ENCODE measurements around the gene RAPGEF6. TPM values are rescaled to one million over a fixed set of nuclear protein-coding genes. Genes with fewer than 3 reads are reported as not detected.

RAPGEF6 gene
- total and polyA plus RNA-seq, 9 of the 15 experiments (the other 6 are each of a cell fraction or from before 2014, with no cell fraction given) = 2.7 to 23.4 (median 12.7) TPM

DNA sequence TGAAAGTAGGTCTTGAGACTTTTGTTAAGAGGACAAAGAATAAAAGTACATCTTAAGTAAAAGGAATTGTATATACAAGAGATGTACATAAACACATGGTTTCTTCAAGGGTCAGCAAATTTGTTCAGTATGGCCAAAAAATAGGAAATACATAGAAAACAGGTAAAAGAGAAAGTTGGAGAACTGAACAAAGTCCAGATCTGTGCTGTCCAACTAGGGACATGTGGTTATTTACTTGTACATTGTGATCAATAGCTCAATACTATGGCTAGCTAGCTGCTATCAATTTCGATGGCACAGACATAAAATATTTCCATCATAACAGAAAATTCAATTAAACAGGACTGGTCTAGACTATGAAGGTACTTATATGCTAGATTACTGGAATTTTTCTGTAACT lies 92.3 kb downstream of the RAPGEF6 start (continued):
- TF ChIP-seq MIER1 (IDR thresholded peaks at IDR 0.05; ENCODE audit: low read depth) (no peak), KLF13 (tag; IDR thresholded peaks at IDR 0.05; ENCODE audit: borderline replicate concordance, low read depth) (no peak), ZNF232 (CRISPR knock-in tag; IDR thresholded peaks at IDR 0.05) (no peak)

GRCh38 chr5:131541762-131542161 lies 93.3 kb downstream of the RAPGEF6 start:
- no peak for DNase-seq (ENCODE audit: extremely low read depth in 1 of 4, low spot score in 3 of 4)
- H2AFZ ChIP-seq (ENCODE audit: low read depth, low read length) = no peak overlapping the region
- in situ Hi-C loops (cut with MboI) (no loop called here), intact Hi-C loops (cut with micrococcal nuclease) (no loop called here)
- no peaks in the 10 kb centered on the region for H3K9me1 ChIP-seq (ENCODE audit: control insufficient read depth, insufficient read depth, low read length)
- BruUV-seq (replicated peaks) = no TSS peak
- POLR2A ChIA-PET = interaction anchor here (0.9 to 1.6 kb wide), 3 partner anchors 9 to 23 kb away, joined by 3 to 5 read pairs (median 3); no protein-coding TSS in a partner anchor
- WGBS (ENCODE audit: insufficient coverage, low coverage, missing lambda C conversion rate) = 44% methylated on average over 1 of the region's 1 CpG
- H3K27me3 ChIP-seq (ENCODE audit: control insufficient read depth in 2 of 2, insufficient read depth in 2 of 2, low read length in 2 of 2) = no peaks in the 10 kb centered on the region
- peaks cover 30% of the 10 kb centered on the region for H3K36me3 ChIP-seq (ENCODE audit: control insufficient read depth, insufficient read depth, low read length)
- no peaks in the 10 kb centered on the region for H3K79me2 ChIP-seq (ENCODE audit: control insufficient read depth, insufficient read depth, low read length)
- no peak for FAIRE-seq
- CTCF ChIA-PET (ENCODE audit: low intra/inter-chr PET ratio) = no interaction called here
- H3K9ac ChIP-seq (ENCODE audit: insufficient read depth in 1 of 2, low read depth in 2 of 2, low read length in 2 of 2) = no peak overlapping the region
- H3K27ac ChIP-seq (ENCODE audit: extremely low read depth, low read depth, low read length) = no peak overlapping the region
- ATAC-seq = no peak
- H3K4me3 ChIP-seq = no peak overlapping the region
- no peaks in the 10 kb centered on the region for H3K9me3 ChIP-seq (replicated peaks; ENCODE audit: control insufficient read depth, insufficient read depth, low read depth, low read length)
- H4K20me1 ChIP-seq (replicated peaks; ENCODE audit: control insufficient read depth, insufficient read depth, low read length) = no peaks in the 10 kb centered on the region
- H3K4me1 ChIP-seq (replicated peaks in 1 of 2; ENCODE audit: control insufficient read depth in 2 of 2, insufficient read depth in 2 of 2, low read length in 2 of 2) = no peaks in the 10 kb centered on the region; a peak in 1 of 5 replicates
- no peak overlapping the region for H3K4me2 ChIP-seq (ENCODE audit: insufficient read depth, low read length)
- TF ChIP-seq, protein P1, sequence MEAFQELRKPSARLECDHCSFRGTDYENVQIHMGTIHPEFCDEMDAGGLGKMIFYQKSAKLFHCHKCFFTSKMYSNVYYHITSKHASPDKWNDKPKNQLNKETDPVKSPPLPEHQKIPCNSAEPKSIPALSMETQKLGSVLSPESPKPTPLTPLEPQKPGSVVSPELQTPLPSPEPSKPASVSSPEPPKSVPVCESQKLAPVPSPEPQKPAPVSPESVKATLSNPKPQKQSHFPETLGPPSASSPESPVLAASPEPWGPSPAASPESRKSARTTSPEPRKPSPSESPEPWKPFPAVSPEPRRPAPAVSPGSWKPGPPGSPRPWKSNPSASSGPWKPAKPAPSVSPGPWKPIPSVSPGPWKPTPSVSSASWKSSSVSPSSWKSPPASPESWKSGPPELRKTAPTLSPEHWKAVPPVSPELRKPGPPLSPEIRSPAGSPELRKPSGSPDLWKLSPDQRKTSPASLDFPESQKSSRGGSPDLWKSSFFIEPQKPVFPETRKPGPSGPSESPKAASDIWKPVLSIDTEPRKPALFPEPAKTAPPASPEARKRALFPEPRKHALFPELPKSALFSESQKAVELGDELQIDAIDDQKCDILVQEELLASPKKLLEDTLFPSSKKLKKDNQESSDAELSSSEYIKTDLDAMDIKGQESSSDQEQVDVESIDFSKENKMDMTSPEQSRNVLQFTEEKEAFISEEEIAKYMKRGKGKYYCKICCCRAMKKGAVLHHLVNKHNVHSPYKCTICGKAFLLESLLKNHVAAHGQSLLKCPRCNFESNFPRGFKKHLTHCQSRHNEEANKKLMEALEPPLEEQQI (IDR thresholded peaks at IDR 0.05) = no peak
- no peak for TF ChIP-seq TCFL5 (CRISPR knock-in tag; conservative IDR thresholded peaks at IDR 0.05)
- TF ChIP-seq TCF7 (IDR thresholded peaks at IDR 0.05; ENCODE audit: borderline replicate concordance) = no peak
- TF ChIP-seq CBFB (CRISPR knock-in tag; IDR thresholded peaks at IDR 0.05) = no peak
- TF ChIP-seq ARID3A (IDR thresholded peaks at IDR 0.05; ENCODE audit: borderline replicate concordance, low read depth, low read length) = no peak
- no peak for TF ChIP-seq SREBF1 (IDR thresholded peaks at IDR 0.05; ENCODE audit: borderline replicate concordance, low read depth, low read length)
- no peak for TF ChIP-seq NR2F6 (CRISPR knock-in tag; IDR thresholded peaks at IDR 0.05)
- no peak for TF ChIP-seq HDGF (IDR thresholded peaks at IDR 0.05)
- TF ChIP-seq CUX1 (CRISPR knock-in tag; IDR thresholded peaks at IDR 0.05) = no peak
- TF ChIP-seq HCFC1 (IDR thresholded peaks at IDR 0.05; ENCODE audit: low read depth, low read length) = no peak
- TF ChIP-seq MIER1 (IDR thresholded peaks at IDR 0.05; ENCODE audit: low read depth) = no peak

All from K562 (cell line).